Spinal cord (tissue), 10 donors: ENCODE data around the gene PAX8. TPM values are rescaled to one million over a fixed set of nuclear protein-coding genes. Genes with fewer than 3 reads are reported as not detected.

Experiments
- DNase-seq, 6 donors: peaks; one replicate each; pipeline versions ENCODE4 v3.0.0 to v3.0.0-alpha.2; 2013 to 2015; ENCODE audit warnings: low spot score in 6 of 6, low read depth in 4 of 6
- H3K27ac ChIP-seq: one replicate; pipeline ENCODE4 v1.5.1; 2013; ENCODE audit warnings: low read depth, low read length, control low read depth
- H3K27me3 ChIP-seq: one replicate; pipeline ENCODE4 v1.6.1; 2013; ENCODE audit warnings: low read length; ENCODE audit not compliant: control insufficient read depth, insufficient read depth
- H3K36me3 ChIP-seq: one replicate; pipeline ENCODE4 v1.6.1; 2013; ENCODE audit warnings: low read length; ENCODE audit not compliant: control insufficient read depth, insufficient read depth
- H3K4me1 ChIP-seq: one replicate; pipeline ENCODE4 v1.6.1; 2013; ENCODE audit warnings: low read length; ENCODE audit not compliant: control insufficient read depth, insufficient read depth
- H3K4me3 ChIP-seq: one replicate; pipeline ENCODE4 v1.5.1; 2013; ENCODE audit warnings: low read depth, low read length, control low read depth
- H3K9me3 ChIP-seq: one replicate; pipeline ENCODE4 v1.6.1; 2013; ENCODE audit warnings: low read length; ENCODE audit not compliant: control insufficient read depth, insufficient read depth
- WGBS: methylation state at CpG from one replicate; pipeline ENCODE4 v1.1.5; 2013; ENCODE audit warnings: missing lambda C conversion rate; ENCODE audit not compliant: insufficient coverage; 5-methylcytosine and 5-hydroxymethylcytosine counted together
- polyA plus RNA-seq, 2 donors: library from polyadenylated mRNA; unstranded; fragments of 120-200 nt; gene quantifications; one replicate each; pipeline ENCODE4 v1.2.1, GENCODE V29; 2013; ENCODE audit not compliant: insufficient read length in 2 of 2
- total RNA-seq, 2 donors: library from RNA; depleted of rRNA in 1 of 2; stranded (reverse); fragments of 120-200 nt in 1 of 2; fragments of >200 nt in 1 of 2; gene quantifications; one replicate each; pipeline versions ENCODE4 v1.2.3 to v1.2.4, GENCODE V29; 2013 to 2014
- donor health status: healthy.

Gene PAX8
- total and polyA plus RNA-seq, 4 donors, result 3.7 to 42.7 (median 16.1) TPM

- Histone ChIP-seq H3K9me3 (no peaks in the 10 kb centered on the region), H3K4me1 (peaks cover 6% of the 10 kb centered on the region), H3K27me3 (no peaks in the 10 kb centered on the region), H3K36me3 (no peaks in the 10 kb centered on the region), H3K4me3 (no peak overlapping the region), H3K27ac (no peak overlapping the region)
- no peak for DNase-seq
- WGBS, result 75% methylated on average over 11 of the region's 12 CpGs
Measured at GRCh38 chr2:113167115-113167932, 111.4 kb downstream of the PAX8 start.

DNA sequence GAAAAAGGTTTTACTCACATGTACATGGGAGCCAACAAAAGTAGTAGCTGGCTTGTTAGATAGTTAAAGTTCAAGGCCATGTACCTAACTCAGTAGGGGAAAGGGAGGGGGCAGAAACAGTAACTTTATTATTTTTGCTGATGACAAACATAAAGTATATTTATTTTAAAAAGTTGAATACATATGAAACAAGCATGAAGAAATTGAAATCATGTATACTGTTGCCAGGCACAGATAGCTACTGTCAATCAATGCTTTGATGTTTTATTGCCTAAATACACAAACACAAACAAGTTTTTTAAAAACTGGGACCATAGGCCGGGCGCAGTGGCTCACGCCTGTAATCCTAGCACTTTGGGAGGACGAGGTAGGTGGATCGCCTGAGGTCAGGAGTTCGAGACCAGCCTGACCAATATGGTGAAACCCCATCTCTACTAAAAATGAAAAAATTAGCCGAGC, 112.5 kb downstream of the PAX8 start:
- Histone ChIP-seq H3K36me3 (no peaks in the 10 kb centered on the region), H3K27ac (no peak overlapping the region), H3K4me3 (no peak overlapping the region), H3K4me1 (peaks cover 6% of the 10 kb centered on the region), H3K27me3 (no peaks in the 10 kb centered on the region), H3K9me3 (no peaks in the 10 kb centered on the region)
- DNase-seq, result no peak
- 100% methylated on average over 6 of the region's 7 CpGs for WGBS

Other genes starting within 250 kb of the PAX8 start
- gene IL36B, start 226.1 kb downstream of the PAX8 start, total RNA-seq, result not detected
- gene IL36B, start 226.1 kb downstream of the PAX8 start, polyA plus RNA-seq, result not detected
- gene IL36RN, start 219.7 kb downstream of the PAX8 start, total RNA-seq, result under 1 TPM in 1 of 2 donors, not detected in 1; 0.11 TPM
- not detected for gene IL36RN, start 219.7 kb downstream of the PAX8 start, polyA plus RNA-seq
- gene IL1F10, start 211.0 kb downstream of the PAX8 start, total RNA-seq, result not detected
- gene IL1F10, start 211.0 kb downstream of the PAX8 start, polyA plus RNA-seq, result not detected
- gene IL1RN, start 151.3 kb downstream of the PAX8 start, total RNA-seq, result 1 to 10 TPM in 1 of 2 donors, under 1 TPM in 1; 0.44 to 1.8 TPM
- under 1 TPM; 0.24 to 0.30 TPM for gene IL1RN, start 151.3 kb downstream of the PAX8 start, polyA plus RNA-seq
- 1 to 10 TPM; 6.4 to 7.1 TPM for gene PSD4, start 105.0 kb downstream of the PAX8 start, total RNA-seq
- 1 to 10 TPM; 4.2 to 5.3 TPM for gene PSD4, start 105.0 kb downstream of the PAX8 start, polyA plus RNA-seq
- gene ZNG1B, start 158.8 kb upstream of the PAX8 start, total RNA-seq, result 10 to 100 TPM; 38.8 to 40.8 TPM
- 10 to 100 TPM; 56.2 to 57.3 TPM for gene ZNG1B, start 158.8 kb upstream of the PAX8 start, polyA plus RNA-seq
- gene FOXD4L1, start 219.7 kb upstream of the PAX8 start, total RNA-seq, result under 1 TPM; 0.10 to 0.17 TPM
- 1 to 10 TPM; 1.6 TPM for gene FOXD4L1, start 219.7 kb upstream of the PAX8 start, polyA plus RNA-seq